GF-D8 (cell line): ENCODE results near the gene CFAP65.

Source experiments
- DNase-seq: peaks from one replicate; lab custom pipeline; 2025; lab: John Stamatoyannopoulos, UW

The CFAP65 gene

GRCh38 chr2:219016721-219017120 lies 24.6 kb downstream of the CFAP65 start:
- no peak for DNase-seq

- DNase-seq, result no peak
Measured at GRCh38 chr2:219010873-219011272, 30.4 kb downstream of the CFAP65 start.

DNA sequence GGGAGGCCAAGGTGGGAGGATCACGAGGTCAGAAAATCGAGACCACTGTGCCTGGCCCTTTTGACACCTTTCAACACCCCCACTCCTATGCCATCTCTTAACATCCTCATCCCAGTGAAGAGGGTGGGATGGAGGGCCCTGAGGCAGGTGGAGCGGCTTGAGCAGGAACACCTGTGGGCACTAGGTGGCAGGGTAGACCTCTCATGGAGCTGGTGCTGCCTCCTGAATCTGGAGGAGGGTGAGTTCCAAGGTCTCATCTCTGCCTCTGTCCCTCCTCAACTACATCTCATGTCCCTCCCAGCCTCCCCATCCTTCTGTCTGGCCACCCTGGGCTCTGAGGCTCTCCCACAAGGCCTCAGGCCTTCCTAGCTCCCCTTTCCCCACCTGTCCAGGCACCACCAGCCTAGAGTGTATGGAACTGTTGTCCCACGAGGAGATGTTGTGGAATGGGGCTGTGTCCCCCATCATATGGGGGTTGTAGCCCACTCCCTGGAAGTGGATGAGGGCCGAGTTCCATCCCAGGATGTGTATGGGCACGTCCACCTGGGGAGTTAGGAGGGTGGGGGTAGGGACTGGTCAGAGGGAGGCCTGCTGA lies 31.1 kb downstream of the CFAP65 start:
- DNase-seq, result no peak

DNA sequence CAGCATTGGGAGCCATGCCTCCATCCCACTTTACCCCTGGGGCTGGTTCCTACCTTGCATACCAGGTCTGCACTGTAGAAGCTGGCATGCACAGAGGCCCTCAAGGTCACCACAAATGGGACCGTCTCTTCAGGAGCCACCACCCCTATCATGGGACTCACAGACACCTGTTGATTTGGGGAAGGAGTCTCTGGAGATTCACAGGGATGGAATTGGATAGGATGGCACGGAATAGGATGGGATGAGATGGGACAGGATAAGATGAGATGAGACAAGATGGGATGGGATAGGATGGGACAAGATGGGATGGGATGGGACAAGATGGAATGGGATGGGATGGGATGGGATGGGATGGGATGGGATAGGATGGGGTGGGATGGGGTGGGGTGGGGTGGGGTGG lies 32.0 kb downstream of the CFAP65 start:
- DNase-seq, result no peak

DNA sequence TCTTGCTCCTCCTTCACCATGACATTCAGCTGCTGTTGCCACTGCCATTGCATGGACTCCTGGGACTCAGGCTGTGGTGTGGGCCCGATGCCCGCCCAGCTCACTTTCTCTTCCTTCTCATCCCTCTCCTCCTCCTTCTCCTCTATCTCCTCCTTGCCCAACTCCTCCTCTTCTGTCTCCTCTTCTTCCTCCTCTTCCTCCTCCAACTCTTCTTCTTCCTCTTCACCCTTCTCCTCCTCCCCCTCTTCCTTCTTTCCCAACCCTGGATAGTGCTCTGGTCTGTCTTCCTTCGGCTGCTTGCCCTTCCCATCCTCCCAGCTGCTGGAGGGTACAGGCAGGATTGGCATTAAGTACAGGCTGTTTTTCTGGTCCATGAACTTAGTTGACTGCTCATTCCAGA lies 37.3 kb downstream of the CFAP65 start:
- DNase-seq, result no peak

DNA sequence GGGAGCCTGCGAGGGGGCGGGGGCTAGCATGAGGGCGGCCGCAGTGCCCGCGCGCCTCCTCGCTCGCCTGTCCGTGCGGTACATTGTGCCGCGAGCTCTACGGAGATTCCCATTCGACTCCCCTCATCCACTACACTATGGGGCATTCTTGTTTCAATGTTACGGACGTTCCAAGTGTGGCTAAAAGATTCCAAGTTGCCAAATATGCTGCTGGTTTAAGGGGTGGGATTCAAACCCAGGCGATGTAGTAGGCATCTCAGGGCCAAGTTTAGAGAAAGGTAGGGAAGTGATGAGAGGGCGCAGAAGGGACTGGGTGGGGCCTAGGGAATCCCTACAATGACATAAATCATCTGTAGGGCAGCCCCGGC lies 38.1 kb downstream of the CFAP65 start:
- DNase-seq, result no peak

- no peak for DNase-seq
Measured at GRCh38 chr2:219002395-219003266, 38.7 kb downstream of the CFAP65 start.

DNA sequence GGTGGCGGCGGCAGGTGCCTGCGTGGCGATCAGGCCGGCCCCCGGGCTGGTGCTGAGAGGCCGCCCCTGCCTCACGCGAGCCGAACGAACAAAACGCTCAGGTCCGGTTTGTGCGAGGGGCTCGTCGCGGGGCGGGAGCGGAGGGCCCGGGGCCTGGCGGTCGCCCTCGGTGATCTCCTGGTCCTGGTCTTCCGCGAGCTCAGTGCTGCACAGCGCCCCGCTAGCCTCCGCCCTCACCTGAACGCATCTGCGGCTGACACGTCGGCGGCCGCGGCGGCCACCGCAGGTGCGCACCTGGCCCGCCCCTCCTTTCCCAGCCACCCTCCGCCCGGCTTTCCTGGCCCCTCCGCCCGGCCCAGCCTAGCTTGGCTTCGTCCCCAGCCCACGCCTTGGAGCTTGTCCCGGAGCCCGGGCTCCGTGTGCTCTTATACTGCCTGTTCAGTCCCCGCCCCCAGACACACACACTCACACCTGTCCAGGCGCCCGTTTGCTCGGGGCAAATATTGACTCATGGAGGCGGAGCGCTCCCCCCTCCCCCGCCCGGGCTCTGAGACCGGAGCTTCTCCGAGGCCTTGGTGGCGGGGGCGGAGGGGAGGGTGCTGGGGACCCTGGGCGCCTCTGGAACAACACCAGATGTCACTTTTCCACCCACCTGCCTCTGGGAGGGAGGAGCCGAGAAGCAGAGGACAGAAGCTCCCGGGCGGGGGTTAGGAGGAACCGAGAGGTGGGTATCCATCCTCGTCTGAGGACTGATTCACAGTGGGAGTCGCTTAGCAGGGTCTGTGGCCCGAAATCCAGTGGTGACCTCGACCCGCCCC lies 39.5 kb downstream of the CFAP65 start:
- DNase-seq, result no peak

DNA sequence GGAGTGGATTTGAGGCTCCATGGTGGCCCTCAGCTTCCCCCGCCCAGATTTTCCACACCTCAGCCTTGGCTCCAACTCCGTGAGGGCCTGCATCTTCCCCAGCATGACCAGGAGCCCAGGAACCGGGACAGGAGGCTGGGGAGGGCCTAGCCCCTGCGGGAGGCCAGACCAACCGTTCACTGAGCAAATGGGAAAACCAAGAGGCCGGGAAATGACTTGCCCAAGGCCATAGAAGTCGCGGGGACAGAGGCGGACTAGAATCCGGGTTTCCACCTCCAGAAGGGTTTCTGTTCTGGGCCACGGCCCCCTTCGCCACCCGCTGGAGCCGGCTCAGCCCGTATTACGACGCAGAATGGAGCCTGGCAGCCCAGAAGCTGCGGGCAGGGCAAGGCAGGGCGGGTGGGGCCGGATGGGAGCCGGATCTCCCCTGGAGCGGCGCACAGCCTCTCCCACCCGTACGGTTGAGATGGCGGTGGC lies 40.2 kb downstream of the CFAP65 start:
- DNase-seq, result no peak

GRCh38 chr2:219000569-219000960 lies 40.8 kb downstream of the CFAP65 start:
- no peak for DNase-seq

DNA sequence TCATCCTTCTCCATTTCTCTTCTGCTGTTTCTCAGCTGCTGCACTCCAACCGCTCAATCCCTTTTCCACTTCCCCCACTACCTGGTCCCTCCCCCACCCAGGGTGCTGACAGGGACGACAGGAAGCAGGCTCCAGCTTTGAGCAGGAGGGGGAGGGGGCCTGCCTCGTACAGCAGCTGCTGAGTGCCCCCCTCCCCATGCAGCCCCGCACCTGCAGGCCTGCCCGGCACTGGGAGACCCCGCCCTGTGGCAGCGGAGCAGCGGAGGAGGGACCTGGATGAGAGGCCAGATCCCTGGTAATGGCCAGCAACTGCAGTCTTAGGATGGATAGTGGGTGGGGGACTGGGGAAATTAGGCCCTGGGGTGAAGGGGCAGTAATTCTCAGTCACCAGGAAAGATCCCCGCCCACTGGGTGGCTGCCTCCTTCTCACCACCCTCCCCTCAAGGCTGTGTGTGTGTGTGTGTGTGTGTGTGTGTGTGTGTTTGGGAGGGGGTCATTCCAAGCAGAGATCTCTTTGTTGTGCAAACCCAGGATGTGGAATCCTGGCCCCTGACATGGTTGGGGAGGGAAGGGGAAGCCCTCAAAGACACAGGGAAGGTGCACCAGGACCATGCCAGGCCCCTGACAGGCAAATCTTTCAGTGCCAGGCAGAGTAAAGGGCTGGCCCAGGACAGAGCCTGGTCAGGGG lies 41.3 kb downstream of the CFAP65 start:
- no peak for DNase-seq

DNA sequence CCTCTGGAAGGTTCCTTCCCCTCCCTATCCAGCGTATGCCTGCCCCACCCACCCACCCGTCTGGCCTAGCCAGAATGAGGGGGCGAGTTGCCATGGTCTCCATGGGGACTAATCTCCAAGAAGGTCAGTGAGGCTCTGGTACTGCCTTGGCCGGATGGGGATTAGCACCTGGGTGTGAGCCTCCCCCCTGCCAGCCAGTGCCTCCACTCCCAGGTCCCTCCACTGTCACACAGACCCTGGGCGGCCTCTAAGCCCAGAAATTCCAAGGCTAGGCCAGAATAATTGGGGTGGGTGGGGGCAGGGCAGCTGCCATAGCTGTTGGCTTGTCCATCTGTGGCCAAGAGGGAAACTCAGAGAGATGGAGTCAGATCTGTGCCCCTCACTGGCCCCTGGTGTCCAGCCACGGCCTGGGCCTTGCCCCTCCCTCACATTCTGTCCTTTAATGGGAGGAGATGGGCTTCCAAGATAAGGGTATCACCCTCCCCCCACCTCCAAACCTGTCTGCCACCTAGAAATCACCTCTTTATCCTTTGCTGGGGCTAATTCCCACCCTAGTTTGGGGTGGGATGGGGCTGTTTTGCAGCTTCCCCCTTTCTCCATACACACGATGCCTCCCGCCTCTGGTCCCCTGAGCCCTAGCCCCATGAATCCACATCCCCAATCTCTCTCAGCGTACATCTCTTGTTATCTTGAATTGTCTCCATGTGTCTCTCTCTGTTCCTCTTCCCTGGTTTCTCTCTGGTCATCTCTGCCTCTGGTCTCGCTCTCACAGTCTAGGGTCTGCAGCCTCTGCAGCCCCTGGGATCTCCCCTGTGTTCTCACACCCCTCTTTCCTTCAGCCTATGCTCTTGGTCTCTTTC lies 42.1 kb downstream of the CFAP65 start:
- DNase-seq, result no peak

DNA sequence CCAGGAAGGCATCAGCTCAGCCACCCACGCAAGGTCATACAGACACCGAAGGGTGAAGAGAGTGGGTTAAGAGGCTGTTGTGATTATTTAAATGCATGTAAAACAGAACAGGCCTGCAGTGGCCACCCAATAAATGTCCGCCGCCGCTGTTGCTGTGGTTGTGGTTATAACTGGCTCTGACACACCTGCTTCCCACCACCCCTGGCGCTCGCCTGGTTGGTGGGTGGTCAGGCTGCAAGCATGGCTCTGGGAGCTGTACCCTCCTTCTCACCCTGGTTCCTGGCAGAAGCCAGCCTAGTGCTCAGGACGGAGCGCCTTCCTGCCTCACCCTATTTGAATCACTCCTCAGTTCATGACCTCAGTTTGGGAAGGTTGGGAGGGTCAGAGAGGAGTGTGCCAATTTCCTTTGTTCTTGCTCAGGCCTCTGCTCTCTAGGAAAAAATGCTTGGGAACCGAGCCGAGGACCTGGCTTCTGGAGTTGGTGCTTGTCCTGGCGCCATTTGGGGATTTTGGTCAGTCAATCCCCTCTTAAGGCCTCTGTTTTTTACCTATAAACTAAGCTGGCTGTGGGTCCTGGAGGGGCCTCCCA lies 42.8 kb downstream of the CFAP65 start:
- DNase-seq, result no peak

- DNase-seq, result no peak
Measured at GRCh38 chr2:218997731-218998130, 43.6 kb downstream of the CFAP65 start.

- DNase-seq, result no peak
Measured at GRCh38 chr2:218996937-218997336, 44.4 kb downstream of the CFAP65 start.

DNA sequence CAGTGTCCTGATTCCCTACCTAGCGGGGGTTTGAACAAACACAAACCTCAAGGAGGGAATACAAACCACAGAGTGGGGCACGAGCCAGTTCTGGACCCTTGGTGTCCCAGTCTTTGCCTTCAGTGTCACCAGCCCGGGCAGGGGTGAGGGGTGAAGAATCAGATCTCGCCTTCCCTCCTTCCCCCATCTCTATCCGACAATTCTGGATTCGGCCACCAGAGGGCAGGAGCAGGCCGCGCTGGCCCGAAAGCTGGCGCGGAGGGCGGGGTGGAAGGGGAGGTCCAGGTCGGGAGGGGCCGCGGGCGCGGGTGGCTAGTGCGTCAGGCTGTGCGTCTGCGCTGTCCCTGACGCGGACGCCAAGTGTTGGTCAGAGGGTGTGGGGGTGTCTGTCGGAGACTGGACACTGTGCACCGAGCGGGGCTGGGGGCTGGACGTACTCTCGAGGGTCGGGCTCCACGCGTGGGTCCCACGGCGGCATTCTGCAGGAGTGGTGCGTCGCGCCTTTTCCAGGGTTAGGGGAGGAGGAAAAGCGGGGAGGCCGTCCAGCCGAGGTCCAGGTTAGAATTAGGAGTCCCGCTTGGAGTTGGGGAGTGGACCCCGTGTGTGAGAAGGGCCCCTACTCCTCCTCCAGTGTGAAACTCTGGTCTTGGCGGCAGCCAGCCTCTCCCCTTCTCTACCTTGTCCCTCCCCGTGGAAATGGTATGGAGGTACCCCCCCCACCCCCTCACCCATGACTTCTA lies 45.2 kb downstream of the CFAP65 start:
- no peak for DNase-seq

DNA sequence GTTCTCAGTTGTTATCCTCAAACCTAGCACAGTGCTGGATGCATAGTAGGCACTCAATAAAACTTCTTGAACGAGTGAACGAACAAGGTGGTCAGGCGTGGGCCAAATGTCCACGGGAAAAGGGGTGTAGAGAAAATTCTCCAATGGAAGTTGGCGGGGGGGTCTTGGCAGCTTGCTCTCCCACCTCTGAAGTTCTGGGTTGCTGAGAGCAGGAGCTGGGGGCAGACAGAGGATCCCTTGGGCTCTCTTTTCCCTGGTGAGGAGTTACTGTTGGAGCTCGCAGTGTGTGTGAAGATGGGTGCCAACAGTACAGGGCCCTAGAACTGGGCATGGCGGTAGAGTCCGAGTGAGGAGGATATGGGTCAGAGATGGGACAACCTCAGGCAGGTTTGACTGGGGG lies 45.8 kb downstream of the CFAP65 start:
- DNase-seq, result no peak

- no peak for DNase-seq
Measured at GRCh38 chr2:218993345-218994315, 47.7 kb downstream of the CFAP65 start, which contains the start of gene CRYBA2. Gene CRYBA2 (minus strand): TSS chr2:218993422. CDS start chr2:218993176, 246 bp downstream.
